HepG2 (cell line): ENCODE measurements around the gene MYL11. TPM values are rescaled to one million over a fixed set of nuclear protein-coding genes. Genes with fewer than 3 reads are reported as not detected.

Experiments used
- FIP1L1 ChIP-seq: fragments of 200-400 bp; formaldehyde crosslinking; IDR thresholded peaks from 2 replicates; pipeline ENCODE4 v1.6.1; 2018; ENCODE audit warnings: low read depth, mild to moderate bottlenecking, low read length, moderate library complexity, borderline replicate concordance; ENCODE audit not compliant: insufficient read depth
- KLF12 ChIP-seq: sonication (generic); formaldehyde crosslinking; IDR thresholded peaks from 2 replicates; pipeline ENCODE4 v1.4.0; 2020; ENCODE audit warnings: missing genetic modification reagents, borderline replicate concordance
- NFYB ChIP-seq: sonication (generic); formaldehyde crosslinking; IDR thresholded peaks from 2 replicates; pipeline ENCODE4 v1.4.0; 2020; ENCODE audit warnings: missing genetic modification reagents
- RAD21 ChIP-seq: fragments of 450-650 bp; formaldehyde crosslinking; IDR thresholded peaks from 2 replicates; pipeline ENCODE4 v1.5.0; 2020; ENCODE audit warnings: mild to moderate bottlenecking
- RBAK ChIP-seq: sonication (generic); formaldehyde crosslinking; IDR thresholded peaks from 2 replicates; pipeline ENCODE4 v1.5.1; 2020; ENCODE audit warnings: mild to moderate bottlenecking, missing genetic modification reagents
- RNF2 ChIP-seq: fragments of 450-650 bp; conservative IDR thresholded peaks from 2 replicates; pipeline ENCODE4 v1.6.1; 2016; ENCODE audit warnings: low read depth
- SIX1 ChIP-seq: sonication (generic); formaldehyde crosslinking; IDR thresholded peaks from 2 replicates; pipeline ENCODE4 v1.4.0; 2020; ENCODE audit warnings: missing genetic modification reagents, borderline replicate concordance
- THYN1 ChIP-seq: sonication (generic); formaldehyde crosslinking; IDR thresholded peaks from 2 replicates; pipeline ENCODE4 v1.8.1; 2023; ENCODE audit warnings: low read depth, mild to moderate bottlenecking, moderate library complexity, missing genetic modification reagents, borderline replicate concordance
- ZBTB39 ChIP-seq: sonication (generic); formaldehyde crosslinking; IDR thresholded peaks from 2 replicates; pipeline ENCODE4 v1.5.0; 2020; ENCODE audit warnings: missing genetic modification reagents
- ZFP36L1 ChIP-seq: sonication (generic); formaldehyde crosslinking; IDR thresholded peaks from 2 replicates; pipeline ENCODE4 v1.8.0; 2022; ENCODE audit warnings: mild to moderate bottlenecking, missing genetic modification reagents, moderate library complexity
- ZNF10 ChIP-seq: sonication (generic); formaldehyde crosslinking; IDR thresholded peaks from 2 replicates; pipeline ENCODE4 v1.4.0; 2020; ENCODE audit warnings: mild to moderate bottlenecking, low read depth, missing genetic modification reagents, borderline replicate concordance
- ZNF235 ChIP-seq: sonication (generic); formaldehyde crosslinking; IDR thresholded peaks from 2 replicates; pipeline ENCODE4 v1.8.1; 2023; ENCODE audit warnings: mild to moderate bottlenecking, missing genetic modification reagents, borderline replicate concordance
- ZNF512B ChIP-seq: sonication (generic); formaldehyde crosslinking; IDR thresholded peaks from 2 replicates; pipeline ENCODE4 v1.5.1; 2020; ENCODE audit warnings: missing genetic modification reagents, mild to moderate bottlenecking, borderline replicate concordance
- ZNF530 ChIP-seq: sonication (generic); formaldehyde crosslinking; IDR thresholded peaks from 2 replicates; pipeline ENCODE4 v1.5.0; 2020; ENCODE audit warnings: low read depth, mild to moderate bottlenecking, missing genetic modification reagents
- ZNF543 ChIP-seq: sonication (generic); formaldehyde crosslinking; IDR thresholded peaks from 2 replicates; pipeline ENCODE4 v1.4.0; 2020; ENCODE audit warnings: mild to moderate bottlenecking, missing genetic modification reagents
- ZNF549 ChIP-seq: sonication (generic); formaldehyde crosslinking; IDR thresholded peaks from 2 replicates; pipeline ENCODE4 v1.5.0; 2020; ENCODE audit warnings: missing genetic modification reagents
- ZNF83 ChIP-seq: sonication (generic); formaldehyde crosslinking; IDR thresholded peaks from 2 replicates; pipeline ENCODE4 v1.4.0; 2020; ENCODE audit warnings: missing genetic modification reagents, mild to moderate bottlenecking, borderline replicate concordance
- polyA plus RNA-seq, 8 experiments: library from polyadenylated mRNA; depleted of rRNA in 3 of 8; stranded (reverse) in 7 of 8; unstranded in 1 of 8; fragments of >200 nt; fragmentation: Illumina TruSeq in 4 of 8; extraction: Trizol in 4 of 8; gene quantifications; 2 replicates each; pipeline versions ENCODE4 v1.2.1 to v1.2.3, GENCODE V29; 2011 to 2016; ENCODE audit warnings: low read depth in 4 of 8, missing spikeins in 1 of 8, mixed read lengths in 1 of 8; ENCODE audit not compliant: insufficient read depth in 1 of 8
- total RNA-seq, 5 experiments: library from RNA; depleted of rRNA; stranded (reverse); fragments of >200 nt; fragmentation: Illumina TruSeq; extraction: Trizol; gene quantifications; 2 replicates each; pipeline ENCODE4 v1.2.3, GENCODE V29; 2016; ENCODE audit warnings: low read depth in 1 of 5
- TF ChIP-seq, protein P1 (sequence below): IDR thresholded peaks from 2 replicates; pipeline ENCODE4 v1.6.1; 2016; ENCODE audit warnings: control low read depth

Gene MYL11
- total and polyA plus RNA-seq, 2 of the 13 experiments (the other 11 are each of a cell fraction or from before 2014, with no cell fraction given) = not detected

DNA sequence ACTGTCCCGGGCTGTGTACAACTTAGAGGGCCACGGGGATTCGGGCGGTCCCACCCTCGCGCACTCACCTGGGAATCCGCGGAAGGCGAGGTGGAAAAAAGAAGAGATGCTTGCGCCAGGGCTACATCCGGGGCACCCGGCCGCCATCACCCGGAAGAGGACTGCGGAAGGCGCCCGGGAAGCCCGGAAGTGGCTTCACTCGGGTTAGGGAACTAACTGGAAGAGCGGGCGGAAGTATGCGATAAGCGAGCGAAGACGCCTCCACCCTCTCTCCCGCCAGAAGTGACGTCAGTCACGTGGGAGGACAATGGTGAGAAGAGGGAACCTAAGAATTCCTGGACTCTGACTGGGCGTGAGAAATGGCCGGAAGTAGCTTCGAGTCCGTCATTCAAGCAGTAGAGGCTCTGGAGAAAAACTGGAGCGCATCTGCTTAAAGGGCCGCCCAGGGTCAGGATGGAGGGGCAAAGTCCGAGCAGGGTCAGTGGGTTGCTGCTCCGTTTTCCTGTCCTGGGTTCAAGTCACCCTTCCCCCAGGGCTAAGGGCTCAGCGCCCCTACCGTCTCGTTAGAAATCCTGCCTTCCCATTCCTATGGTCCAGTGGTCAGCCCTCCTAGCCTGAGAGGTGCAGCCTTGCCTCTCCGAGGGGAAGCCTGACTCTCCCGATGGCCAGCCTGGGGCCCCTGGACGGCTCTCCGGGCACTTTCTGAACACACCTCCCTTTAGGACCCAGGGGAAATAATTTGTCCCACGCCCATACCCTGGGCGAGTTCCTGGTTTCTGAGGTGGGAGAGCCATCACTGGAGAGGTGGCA lies 19.3 kb upstream of the MYL11 start, which contains the start of gene CD2BP2 (continued):
- peak; percentile 90; the same call in 1 of the 2 replicates for TF ChIP-seq ZFP36L1 (CRISPR knock-in tag)
- TF ChIP-seq NFYB (CRISPR knock-in tag) = peak; percentile 47
- TF ChIP-seq ZNF543 (CRISPR knock-in tag) = peak; percentile 88; the same call in 1 of the 2 replicates
- TF ChIP-seq ZBTB39 (CRISPR knock-in tag) = peak; percentile 71; the same call in 1 of the 2 replicates
- no peak; the same call in 1 of the 2 replicates for TF ChIP-seq ZNF235 (CRISPR knock-in tag)
- peak; percentile 61; the same call in 1 of the 2 replicates for TF ChIP-seq RNF2
- no peak for TF ChIP-seq THYN1 (CRISPR knock-in tag)
- no peak for TF ChIP-seq ZNF512B (CRISPR knock-in tag)
- TF ChIP-seq RAD21 = peak; percentile 55; the same call in 1 of the 2 replicates
- TF ChIP-seq, protein P1, sequence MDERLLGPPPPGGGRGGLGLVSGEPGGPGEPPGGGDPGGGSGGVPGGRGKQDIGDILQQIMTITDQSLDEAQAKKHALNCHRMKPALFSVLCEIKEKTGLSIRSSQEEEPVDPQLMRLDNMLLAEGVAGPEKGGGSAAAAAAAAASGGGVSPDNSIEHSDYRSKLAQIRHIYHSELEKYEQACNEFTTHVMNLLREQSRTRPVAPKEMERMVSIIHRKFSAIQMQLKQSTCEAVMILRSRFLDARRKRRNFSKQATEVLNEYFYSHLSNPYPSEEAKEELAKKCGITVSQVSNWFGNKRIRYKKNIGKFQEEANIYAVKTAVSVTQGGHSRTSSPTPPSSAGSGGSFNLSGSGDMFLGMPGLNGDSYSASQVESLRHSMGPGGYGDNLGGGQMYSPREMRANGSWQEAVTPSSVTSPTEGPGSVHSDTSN = no peak
- no peak for TF ChIP-seq SIX1 (CRISPR knock-in tag)
- TF ChIP-seq ZNF83 (CRISPR knock-in tag) = no peak
- peak; percentile 89 for TF ChIP-seq KLF12 (CRISPR knock-in tag)
- TF ChIP-seq ZNF530 = no peak
- TF ChIP-seq RBAK (CRISPR knock-in tag) = peak; percentile 13; the same call in 1 of the 2 replicates
- no peak for TF ChIP-seq ZNF10 (CRISPR knock-in tag)
- TF ChIP-seq FIP1L1 = peak; percentile 76; the same call in 1 of the 2 replicates
- TF ChIP-seq ZNF549 = no peak
